Stimulated activated CD4-positive, alpha-beta T cell treated with anti-CD3 and anti-CD28 coated beads, TNF-alpha, amount 100 ng/mL, for 48 hours (primary cell): ENCODE data around the gene LEMD2.
"Not testable (repeated sequence)": the region's sequence is repeated elsewhere in the genome, so short reads cannot be mapped to it uniquely, and the experiment has no call there.

Experiments
- DNase-seq, 3 donors: peaks; one replicate each; pipeline ENCODE4 v3.0.0-alpha.2; 2020; ENCODE audit warnings: low read depth in 3 of 3

Gene LEMD2

GRCh38 chr6:33788694-33789549 is at the start of gene LEMD2:
TSS of gene LEMD2 (minus strand) at chr6:33789130. CDS start at chr6:33789116, 14 bp downstream.
- peak; percentile 79 to 88 (median 82) for DNase-seq

GRCh38 chr6:33837971-33838665 is 49.2 kb upstream of the LEMD2 start:
- DNase-seq, result no peak

- no peak for DNase-seq
These were observed 48.0 kb upstream of the LEMD2 start for GRCh38 chr6:33836806-33837469.

GRCh38 chr6:33834401-33835392 is 45.8 kb upstream of the LEMD2 start:
- no peak for DNase-seq

GRCh38 chr6:33833599-33833998 is 44.7 kb upstream of the LEMD2 start:
- no peak for DNase-seq

- not testable (repeated sequence) for DNase-seq
These were observed 43.9 kb upstream of the LEMD2 start for GRCh38 chr6:33832831-33833230.

- not testable (repeated sequence) for DNase-seq
These were observed 42.8 kb upstream of the LEMD2 start for GRCh38 chr6:33831725-33832124.

GRCh38 chr6:33830635-33831240 is 41.8 kb upstream of the LEMD2 start:
- DNase-seq, result no peak

GRCh38 chr6:33828764-33829731 is 40.1 kb upstream of the LEMD2 start:
- DNase-seq, result no peak

- no peak for DNase-seq
These were observed 39.5 kb upstream of the LEMD2 start for GRCh38 chr6:33828452-33828763.

GRCh38 chr6:33827546-33828451 is 38.9 kb upstream of the LEMD2 start:
- DNase-seq, result no peak

- no peak for DNase-seq
These were observed 37.6 kb upstream of the LEMD2 start for GRCh38 chr6:33826537-33826936.

- no peak for DNase-seq
These were observed 35.7 kb upstream of the LEMD2 start for GRCh38 chr6:33824461-33825154.

GRCh38 chr6:33823806-33824205 is 34.9 kb upstream of the LEMD2 start:
- no peak for DNase-seq

- DNase-seq, result no peak
These were observed 33.9 kb upstream of the LEMD2 start for GRCh38 chr6:33822575-33823395.

- DNase-seq, result no peak
These were observed 32.0 kb upstream of the LEMD2 start for GRCh38 chr6:33820784-33821520.

GRCh38 chr6:33820243-33820642 is 31.3 kb upstream of the LEMD2 start:
- no peak for DNase-seq
